HFFc6 (cell line): ENCODE results near the gene TRAK2. TPM values are rescaled to one million over a fixed set of nuclear protein-coding genes. Genes with fewer than 3 reads are reported as not detected.
A peak's percentile ranks its signal among the peaks of the same experiment; 100 is the strongest.
"Not testable (repeated sequence)": the region's sequence is repeated elsewhere in the genome, so short reads cannot be mapped to it uniquely, and the experiment has no call there.

ENCODE experiments used
- DNase-seq: peaks from one replicate; pipeline ENCODE4 v3.0.0-alpha.2; 2018
- H3K27ac Mint-ChIP-seq: 2 replicates; pipeline ENCODE4 v1.8.0; 2020; ENCODE audit warnings: mild to moderate bottlenecking, mixed read lengths
- H3K27me3 Mint-ChIP-seq: 2 replicates; pipeline ENCODE4 v1.8.0; 2021; ENCODE audit warnings: mild to moderate bottlenecking, moderate library complexity, mixed read lengths; ENCODE audit not compliant: insufficient read depth
- H3K36me3 Mint-ChIP-seq: 2 replicates; pipeline ENCODE4 v1.8.0; 2021; ENCODE audit warnings: low read depth, mixed read lengths
- H3K4me1 Mint-ChIP-seq: 2 replicates; pipeline ENCODE4 v1.8.0; 2020; ENCODE audit warnings: low read depth, mixed read lengths
- H3K4me3 Mint-ChIP-seq: 2 replicates; pipeline ENCODE4 v1.8.0; 2020; ENCODE audit warnings: mild to moderate bottlenecking, moderate library complexity, mixed read lengths
- H3K9me3 Mint-ChIP-seq: 2 replicates; pipeline ENCODE4 v1.8.0; 2020; ENCODE audit warnings: mild to moderate bottlenecking, mixed read lengths
- total RNA-seq, 6 experiments: library from RNA; stranded (reverse); fragmentation: NEBNext Ultra II Directional; extraction: Animal tissue kit (Norgen Biotek cat#: 25700); gene quantifications; 2 replicates in 1 of 6; 3 replicates in 5 of 6; pipeline ENCODE4 v1.2.3, GENCODE V29; 2021
- TF ChIP-seq, protein P1 (sequence below): fragments of 200-600 bp; sonication (generic); IDR thresholded peaks from 2 replicates; pipeline ENCODE4 v1.5.0; 2021; ENCODE audit warnings: antibody characterized with exemption, mild to moderate bottlenecking

TRAK2 gene
- total RNA-seq, 6 experiments from 2014 or later: 43.2 to 55.8 (median 54.0) TPM

GRCh38 chr2:201432038-201432620 is 19.1 kb downstream of the TRAK2 start:
- Mint-ChIP-seq H3K9me3 (peaks cover 17% of the 10 kb centered on the region), H3K4me3 (peak overlapping the region; percentile 76), H3K36me3 (peaks cover 35% of the 10 kb centered on the region), H3K27ac (peak overlapping the region; percentile 94), H3K27me3 (no peaks in the 10 kb centered on the region), H3K4me1 (peaks cover 66% of the 10 kb centered on the region)
- TF ChIP-seq, protein P1, sequence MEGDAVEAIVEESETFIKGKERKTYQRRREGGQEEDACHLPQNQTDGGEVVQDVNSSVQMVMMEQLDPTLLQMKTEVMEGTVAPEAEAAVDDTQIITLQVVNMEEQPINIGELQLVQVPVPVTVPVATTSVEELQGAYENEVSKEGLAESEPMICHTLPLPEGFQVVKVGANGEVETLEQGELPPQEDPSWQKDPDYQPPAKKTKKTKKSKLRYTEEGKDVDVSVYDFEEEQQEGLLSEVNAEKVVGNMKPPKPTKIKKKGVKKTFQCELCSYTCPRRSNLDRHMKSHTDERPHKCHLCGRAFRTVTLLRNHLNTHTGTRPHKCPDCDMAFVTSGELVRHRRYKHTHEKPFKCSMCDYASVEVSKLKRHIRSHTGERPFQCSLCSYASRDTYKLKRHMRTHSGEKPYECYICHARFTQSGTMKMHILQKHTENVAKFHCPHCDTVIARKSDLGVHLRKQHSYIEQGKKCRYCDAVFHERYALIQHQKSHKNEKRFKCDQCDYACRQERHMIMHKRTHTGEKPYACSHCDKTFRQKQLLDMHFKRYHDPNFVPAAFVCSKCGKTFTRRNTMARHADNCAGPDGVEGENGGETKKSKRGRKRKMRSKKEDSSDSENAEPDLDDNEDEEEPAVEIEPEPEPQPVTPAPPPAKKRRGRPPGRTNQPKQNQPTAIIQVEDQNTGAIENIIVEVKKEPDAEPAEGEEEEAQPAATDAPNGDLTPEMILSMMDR: no peak
- peak; percentile 81 for DNase-seq

- TF ChIP-seq, protein P1: no peak
- Mint-ChIP-seq H3K36me3 (peaks cover 35% of the 10 kb centered on the region), H3K4me3 (no peak overlapping the region), H3K27ac (peak overlapping the region; percentile 74), H3K27me3 (no peaks in the 10 kb centered on the region), H3K9me3 (peaks cover 17% of the 10 kb centered on the region), H3K4me1 (peaks cover 53% of the 10 kb centered on the region)
- DNase-seq: no peak
Observed at GRCh38 chr2:201430839-201431238, 20.4 kb downstream of the TRAK2 start.

- peaks cover 17% of the 10 kb centered on the region for H3K9me3 Mint-ChIP-seq
- H3K36me3 Mint-ChIP-seq: peaks cover 35% of the 10 kb centered on the region
- peaks cover 51% of the 10 kb centered on the region for H3K4me1 Mint-ChIP-seq
- H3K4me3 Mint-ChIP-seq, DNase-seq, H3K27me3 Mint-ChIP-seq, H3K27ac Mint-ChIP-seq: not testable (repeated sequence)
Observed at GRCh38 chr2:201430322-201430721, 20.9 kb downstream of the TRAK2 start.

DNA sequence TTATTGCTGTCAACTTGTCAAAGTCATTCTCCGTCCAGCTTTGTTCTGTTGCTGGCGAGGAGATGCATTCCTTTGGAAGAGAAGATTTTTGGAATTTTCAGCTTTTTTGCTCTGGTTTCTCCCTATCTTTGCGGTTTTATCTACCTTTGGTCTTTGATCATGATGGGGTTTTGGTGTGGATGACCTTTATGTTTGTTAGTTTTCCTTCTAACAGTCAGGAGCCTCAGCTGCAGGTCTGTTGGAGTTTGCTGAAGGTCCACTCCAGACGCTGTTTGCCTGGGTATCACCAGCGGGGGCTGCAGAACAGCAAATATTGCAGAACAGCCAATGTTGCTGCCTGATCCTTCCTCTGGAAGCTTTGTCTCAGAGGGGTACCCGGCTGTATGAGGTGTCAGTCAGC is 21.4 kb downstream of the TRAK2 start:
- DNase-seq, H3K27ac Mint-ChIP-seq, H3K4me3 Mint-ChIP-seq, H3K27me3 Mint-ChIP-seq: not testable (repeated sequence)
- Mint-ChIP-seq H3K4me1 (peaks cover 51% of the 10 kb centered on the region), H3K36me3 (peaks cover 35% of the 10 kb centered on the region), H3K9me3 (peaks cover 17% of the 10 kb centered on the region)

DNA sequence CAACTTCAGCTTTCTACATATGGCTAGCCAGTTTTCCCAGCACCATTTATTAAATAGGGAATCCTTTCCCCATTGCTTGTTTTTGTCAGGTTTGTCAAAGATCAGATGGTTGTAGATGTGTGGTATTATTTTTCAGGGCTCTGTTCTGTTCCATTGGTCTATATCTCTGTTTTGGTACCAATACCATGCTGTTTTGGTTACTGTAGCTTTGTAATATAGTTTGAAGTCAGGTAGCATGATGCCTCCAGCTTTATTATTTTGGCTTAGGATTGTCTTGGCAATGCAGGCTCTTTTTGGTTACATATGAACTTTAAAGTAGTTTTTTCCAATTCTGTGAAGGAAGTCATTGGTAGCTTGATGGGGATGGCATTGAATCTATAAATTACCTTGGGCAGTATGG is 22.9 kb downstream of the TRAK2 start:
- H3K4me1 Mint-ChIP-seq: peaks cover 36% of the 10 kb centered on the region
- H3K27ac Mint-ChIP-seq: not testable (repeated sequence)

GRCh38 chr2:201425952-201426351 is 25.3 kb downstream of the TRAK2 start:
- H3K4me1 Mint-ChIP-seq: peaks cover 28% of the 10 kb centered on the region
- no peaks in the 10 kb centered on the region for H3K27me3 Mint-ChIP-seq
- no peak for DNase-seq
- peaks cover 28% of the 10 kb centered on the region for H3K36me3 Mint-ChIP-seq
- H3K4me3 Mint-ChIP-seq: no peak overlapping the region
- H3K27ac Mint-ChIP-seq: no peak overlapping the region
- H3K9me3 Mint-ChIP-seq: peaks cover 17% of the 10 kb centered on the region
- TF ChIP-seq, protein P1: no peak

More for the DNA sequence above, 22.9 kb downstream of the TRAK2 start:
- H3K27me3 Mint-ChIP-seq, H3K4me3 Mint-ChIP-seq, DNase-seq: not testable (repeated sequence)
- Mint-ChIP-seq H3K9me3 (peaks cover 17% of the 10 kb centered on the region), H3K36me3 (peaks cover 35% of the 10 kb centered on the region)

- DNase-seq: peak; percentile 81
- peak overlapping the region; percentile 45 for H3K4me3 Mint-ChIP-seq
- peak overlapping the region; percentile 86 for H3K27ac Mint-ChIP-seq
- H3K4me1 Mint-ChIP-seq: peaks cover 45% of the 10 kb centered on the region
- H3K9me3 Mint-ChIP-seq: no peaks in the 10 kb centered on the region
- TF ChIP-seq, protein P1: no peak
- H3K27me3 Mint-ChIP-seq: no peaks in the 10 kb centered on the region
- H3K36me3 Mint-ChIP-seq: peaks cover 13% of the 10 kb centered on the region
Observed at GRCh38 chr2:201420442-201421113, 30.7 kb downstream of the TRAK2 start.
